GM21576 (cell line): ENCODE data around the gene PTF1A.

Source experiments
- ATAC-seq: cut with Tn5 transposase; IDR thresholded peaks from one replicate; pipeline ENCODE4 v1.9.1; 2021; ENCODE audit warnings: mild to moderate bottlenecking, moderate library complexity; ENCODE audit not compliant: unreplicated experiment

PTF1A gene

GRCh38 chr10:23191764-23192711, at the start of gene PTF1A:
PTF1A (plus strand) TSS chr10:23192312; CDS start chr10:23192531, 219 bp downstream.
- ATAC-seq, result no peak

GRCh38 chr10:23146258-23146657, 45.9 kb upstream of the PTF1A start:
- no peak for ATAC-seq

- ATAC-seq, result no peak
Measured at GRCh38 chr10:23147035-23147434, 45.1 kb upstream of the PTF1A start.

- no peak for ATAC-seq
Measured at GRCh38 chr10:23148214-23148613, 43.9 kb upstream of the PTF1A start.

GRCh38 chr10:23150091-23150490, 42.0 kb upstream of the PTF1A start:
- ATAC-seq, result no peak

GRCh38 chr10:23150610-23151009, 41.5 kb upstream of the PTF1A start:
- no peak for ATAC-seq

- ATAC-seq, result no peak
Measured at GRCh38 chr10:23151071-23151470, 41.0 kb upstream of the PTF1A start.

- ATAC-seq, result no peak
Measured at GRCh38 chr10:23155169-23155568, 36.9 kb upstream of the PTF1A start.

- no peak for ATAC-seq
Measured at GRCh38 chr10:23156447-23157150, 35.5 kb upstream of the PTF1A start.

GRCh38 chr10:23157239-23157681, 34.9 kb upstream of the PTF1A start:
- peak; percentile 60 for ATAC-seq

- peak; percentile 55 for ATAC-seq
Measured at GRCh38 chr10:23157691-23158369, 34.3 kb upstream of the PTF1A start.

- ATAC-seq, result no peak
Measured at GRCh38 chr10:23158370-23158769, 33.7 kb upstream of the PTF1A start.

- no peak for ATAC-seq
Measured at GRCh38 chr10:23171232-23171876, 20.8 kb upstream of the PTF1A start.

- ATAC-seq, result no peak
Measured at GRCh38 chr10:23172429-23173213, 19.5 kb upstream of the PTF1A start.

GRCh38 chr10:23173214-23174073, 18.7 kb upstream of the PTF1A start:
- ATAC-seq, result no peak

GRCh38 chr10:23174074-23174976, 17.8 kb upstream of the PTF1A start:
- ATAC-seq, result no peak

- no peak for ATAC-seq
Measured at GRCh38 chr10:23174977-23175512, 17.1 kb upstream of the PTF1A start.

- ATAC-seq, result no peak
Measured at GRCh38 chr10:23186178-23186577, 5.9 kb upstream of the PTF1A start.
